HG03280 (cell line): ENCODE measurements around the gene GHRL.

ENCODE experiments used
- ATAC-seq: cut with Tn5 transposase; IDR thresholded peaks from one replicate; pipeline ENCODE4 v1.9.1; 2021; ENCODE audit warnings: mild to moderate bottlenecking, moderate library complexity; ENCODE audit not compliant: unreplicated experiment

Gene GHRL

DNA sequence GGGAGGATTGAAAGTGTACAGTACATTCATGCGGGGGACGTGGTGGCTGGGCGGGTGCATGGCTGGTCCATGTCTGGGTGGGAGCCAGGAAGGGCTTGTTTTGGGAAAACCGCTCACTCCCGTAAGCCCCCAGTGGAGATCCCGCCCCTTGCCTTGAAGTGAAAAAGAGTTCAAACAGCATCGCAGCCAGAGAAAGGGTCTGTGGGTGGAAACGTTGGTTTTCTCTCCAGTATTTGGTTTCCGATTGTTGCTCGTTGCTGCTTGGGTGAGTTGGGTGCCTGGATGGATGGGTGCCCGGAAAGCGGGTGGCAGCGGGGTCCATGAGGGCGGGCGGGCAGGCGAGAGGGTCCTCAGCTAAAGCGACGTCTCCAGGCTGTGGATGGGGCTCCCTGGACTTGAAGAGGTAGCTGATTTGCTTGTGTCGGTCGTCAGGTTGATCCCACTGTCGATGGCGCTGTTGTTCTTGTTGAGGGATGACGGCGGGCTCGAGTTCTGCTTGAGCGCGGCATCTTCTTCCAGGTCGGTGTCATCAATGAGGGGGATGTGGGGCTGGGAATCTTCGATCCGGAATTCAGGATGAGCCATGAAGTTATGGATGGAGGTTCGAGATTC, 35.8 kb upstream of the GHRL start:
- ATAC-seq = no peak

DNA sequence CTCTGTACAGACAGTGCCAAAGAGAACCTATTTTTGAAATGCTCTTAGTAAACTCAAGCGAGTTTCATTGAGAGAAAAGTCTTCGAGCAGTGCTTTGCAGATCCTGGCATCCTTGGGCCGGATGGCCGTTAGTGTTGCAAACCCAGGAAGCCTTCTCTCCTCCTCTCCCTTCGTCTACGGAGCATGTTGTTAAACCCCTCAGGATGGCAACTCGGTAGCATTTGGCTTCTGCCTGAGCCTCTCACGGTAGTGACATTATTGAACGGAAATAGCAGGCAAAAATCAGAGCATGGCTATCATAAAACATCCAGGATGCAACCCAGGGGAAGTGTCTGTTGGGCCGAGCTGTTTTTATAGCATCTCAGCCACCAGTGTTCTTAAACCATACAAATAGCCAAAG, 34.8 kb upstream of the GHRL start:
- no peak for ATAC-seq

DNA sequence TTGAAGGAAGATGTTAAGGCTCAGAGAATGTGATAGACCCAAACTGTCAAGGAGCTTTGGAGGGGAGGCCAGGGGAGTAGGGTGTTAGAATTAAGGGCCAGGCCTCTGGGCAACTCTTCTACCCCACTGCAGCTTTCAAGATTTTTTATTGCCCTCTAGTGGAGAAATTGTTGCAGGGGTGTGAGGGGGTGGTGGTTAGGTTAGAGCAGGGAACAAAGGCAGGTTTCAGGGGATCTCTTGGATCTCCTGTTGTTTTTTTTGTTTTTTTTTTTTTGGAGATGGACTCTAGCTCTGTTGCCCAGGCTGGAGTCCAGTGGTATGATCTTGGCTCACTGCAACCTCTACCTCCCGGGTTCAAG, 29.6 kb upstream of the GHRL start:
- no peak for ATAC-seq

DNA sequence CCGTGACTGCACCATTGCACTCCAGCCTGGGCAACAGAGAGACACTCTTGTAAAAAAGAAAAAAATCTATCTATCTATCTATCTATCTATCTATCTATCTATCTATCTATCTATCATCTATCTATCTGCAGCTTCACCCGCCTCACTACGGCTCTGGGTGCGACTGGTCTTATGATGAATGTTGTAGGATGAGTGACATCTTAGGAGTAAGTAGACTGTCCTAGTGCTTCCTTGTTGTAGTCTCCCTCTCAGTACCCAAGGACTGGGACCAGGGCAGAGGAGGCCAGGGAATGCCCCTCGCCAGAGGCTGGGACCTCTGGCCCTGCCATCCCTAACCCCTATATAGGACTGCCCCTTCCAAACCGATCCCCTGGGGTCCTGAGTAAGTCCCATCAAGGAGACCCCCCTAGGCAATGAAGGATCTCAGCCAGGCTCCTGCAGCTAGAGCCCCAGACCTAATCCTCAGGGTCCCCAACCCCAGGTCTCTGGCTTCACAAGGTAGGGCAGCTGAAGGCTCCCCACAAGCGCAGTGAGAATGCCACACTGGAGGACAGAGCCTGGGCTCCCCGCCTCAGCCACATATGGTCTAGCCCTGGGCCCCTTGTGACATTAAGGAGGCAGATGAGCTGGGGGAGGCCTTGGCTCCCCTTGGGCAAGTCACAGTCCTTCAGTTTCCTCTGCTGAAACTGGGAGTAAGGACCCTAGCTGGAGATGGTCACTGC, 29.0 kb upstream of the GHRL start:
- no peak for ATAC-seq

DNA sequence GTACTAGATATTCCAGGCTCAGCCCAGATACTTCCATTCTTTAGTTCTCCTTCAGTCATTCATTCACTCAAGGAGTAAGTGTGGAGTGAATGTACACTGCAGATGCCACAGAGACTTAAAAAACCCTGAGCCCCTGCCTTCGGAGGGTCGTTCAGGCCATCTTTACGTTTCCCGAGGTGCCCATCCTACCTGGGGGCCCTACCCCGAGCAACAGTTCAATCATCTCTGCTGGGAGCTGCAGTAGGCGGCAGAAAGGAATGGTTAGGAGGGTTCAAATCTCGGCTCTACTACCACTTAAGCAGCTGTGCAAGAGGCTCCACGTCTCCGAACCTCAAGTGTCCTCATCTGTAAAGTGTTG, 27.6 kb upstream of the GHRL start:
- ATAC-seq = no peak

DNA sequence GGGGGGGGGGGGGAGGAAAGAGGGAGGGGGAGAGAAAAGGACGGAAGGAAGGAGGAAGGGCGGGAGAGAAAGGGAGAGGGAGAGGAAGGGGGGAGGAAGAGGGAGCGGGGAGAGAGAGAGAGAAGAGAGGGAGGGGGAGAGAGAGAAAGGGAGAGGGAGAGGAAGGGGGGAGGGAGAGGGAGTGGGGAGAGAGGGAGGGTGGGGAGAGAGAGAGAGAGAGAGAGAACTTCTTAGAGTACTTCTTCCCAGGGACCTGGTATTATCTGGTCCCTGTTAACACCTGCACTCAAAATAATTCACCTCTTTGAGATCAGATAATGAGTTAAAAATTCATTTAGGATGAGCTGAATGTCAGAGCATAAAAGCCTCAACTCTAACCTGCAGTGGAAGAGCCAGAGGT, 27.1 kb upstream of the GHRL start:
- no peak for ATAC-seq

DNA sequence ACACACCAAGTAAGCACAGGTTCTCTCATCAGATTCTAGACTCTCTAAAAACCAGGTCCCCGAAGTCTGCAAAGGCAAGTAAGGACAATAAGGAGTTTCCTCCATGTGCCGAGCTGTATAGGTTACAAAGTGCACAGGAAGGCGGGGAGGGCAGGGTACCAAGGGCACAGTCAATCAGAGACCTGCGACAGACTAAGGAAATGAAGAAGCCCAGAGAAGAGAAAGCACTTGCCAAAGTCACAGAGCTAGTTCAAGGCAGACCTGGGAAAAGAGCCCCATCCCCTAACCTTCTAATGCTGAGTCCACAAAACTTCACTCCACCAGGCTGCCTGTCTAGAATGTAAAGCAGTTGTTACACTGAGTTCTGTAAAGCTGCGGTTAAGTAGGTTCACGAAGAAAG, 26.5 kb upstream of the GHRL start:
- ATAC-seq = no peak

DNA sequence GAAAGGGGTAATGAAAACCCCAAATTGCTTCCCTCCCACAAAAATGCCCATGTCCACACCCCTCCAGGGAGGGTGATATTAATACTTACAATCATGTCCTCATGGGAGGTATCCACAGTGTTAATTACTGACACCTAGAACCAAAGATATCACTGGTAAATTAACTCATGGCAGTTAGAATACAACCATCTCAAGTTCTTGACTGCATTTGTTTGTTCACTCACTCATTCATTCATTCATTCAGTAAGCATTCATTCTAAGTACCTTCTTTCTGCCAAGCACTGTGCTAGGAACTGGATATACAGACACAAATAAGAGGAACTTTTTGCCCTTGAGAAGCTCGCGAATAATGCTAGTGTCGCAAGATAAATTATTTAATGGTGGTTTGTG, 25.2 kb upstream of the GHRL start:
- no peak for ATAC-seq

DNA sequence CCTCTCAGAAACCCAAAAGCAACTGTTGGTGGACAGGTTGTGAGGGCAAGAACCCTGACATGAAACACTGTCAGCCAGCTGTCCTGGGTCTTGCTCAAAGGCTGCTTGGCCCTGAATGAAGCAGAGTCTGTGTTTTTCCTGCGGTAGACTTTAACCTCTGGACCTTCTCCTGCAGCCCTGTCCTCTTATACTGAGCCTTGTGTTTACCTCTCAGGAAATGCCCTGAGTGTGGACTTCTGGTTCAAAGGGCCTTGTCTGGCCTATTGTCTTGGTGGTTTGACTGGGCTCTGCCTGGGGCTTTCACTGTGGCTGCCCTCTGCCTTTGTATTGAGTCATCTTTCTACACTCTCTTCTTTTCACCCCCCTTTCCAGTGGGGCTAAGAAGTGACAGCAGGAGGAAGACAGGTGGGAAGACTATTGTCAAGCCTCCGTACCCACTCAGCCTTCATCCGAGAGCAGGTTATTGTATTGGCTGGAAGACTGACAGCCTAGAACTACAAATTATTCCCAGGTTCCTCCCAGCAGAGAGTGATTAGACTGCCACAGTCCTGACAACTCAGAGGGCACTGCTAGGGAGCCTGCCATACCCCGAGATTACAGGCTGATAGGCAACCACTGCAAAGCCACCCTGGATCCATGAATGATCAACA, 24.7 kb upstream of the GHRL start:
- ATAC-seq = no peak

DNA sequence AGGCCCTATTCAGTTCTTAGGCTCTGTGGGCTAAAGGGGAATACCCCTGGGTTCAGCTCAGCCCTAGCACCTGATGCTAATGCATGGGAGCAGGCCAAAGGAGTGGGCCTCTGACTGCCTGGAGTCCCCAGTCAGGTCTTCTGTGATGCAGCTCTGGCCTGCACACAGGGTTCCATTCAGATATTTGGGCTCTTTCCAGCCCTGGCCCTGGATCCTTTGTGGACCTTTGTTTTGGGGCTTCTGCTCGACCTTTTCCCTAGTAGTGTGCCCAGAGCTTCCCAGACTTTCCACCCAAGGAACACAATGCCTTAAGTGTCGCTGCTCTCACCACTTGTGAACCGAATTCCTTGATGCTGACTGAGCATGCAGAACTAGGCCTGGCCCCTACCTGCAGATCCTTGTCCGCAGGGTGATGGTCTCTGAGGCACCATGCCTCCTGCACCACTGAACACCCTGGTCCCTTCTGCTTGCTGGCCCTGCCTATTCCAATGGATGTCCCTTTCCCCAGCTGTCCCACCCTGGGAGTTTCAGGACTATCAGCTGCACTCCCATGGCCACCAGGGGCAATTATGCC, 23.1 kb upstream of the GHRL start:
- no peak for ATAC-seq

DNA sequence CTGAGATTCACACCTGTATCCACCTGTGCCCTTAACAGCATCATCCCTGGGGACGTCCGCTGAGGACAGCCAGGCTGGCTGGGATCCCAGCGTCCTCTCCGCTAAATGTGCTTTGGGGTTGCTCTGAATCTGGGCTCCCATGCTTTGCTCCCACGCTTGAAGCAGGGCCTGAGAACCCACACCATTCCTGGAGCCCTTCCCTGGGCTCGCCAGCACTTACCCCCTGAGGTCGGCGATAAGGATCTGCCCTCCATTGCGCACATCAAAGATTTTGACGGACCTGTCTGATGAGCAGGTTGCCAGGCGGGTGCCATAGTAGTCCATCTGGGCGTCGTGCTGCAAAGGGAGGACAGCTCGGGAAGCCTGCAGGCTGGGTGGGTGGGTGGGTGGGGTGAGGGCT, 22.4 kb upstream of the GHRL start:
- ATAC-seq = no peak

DNA sequence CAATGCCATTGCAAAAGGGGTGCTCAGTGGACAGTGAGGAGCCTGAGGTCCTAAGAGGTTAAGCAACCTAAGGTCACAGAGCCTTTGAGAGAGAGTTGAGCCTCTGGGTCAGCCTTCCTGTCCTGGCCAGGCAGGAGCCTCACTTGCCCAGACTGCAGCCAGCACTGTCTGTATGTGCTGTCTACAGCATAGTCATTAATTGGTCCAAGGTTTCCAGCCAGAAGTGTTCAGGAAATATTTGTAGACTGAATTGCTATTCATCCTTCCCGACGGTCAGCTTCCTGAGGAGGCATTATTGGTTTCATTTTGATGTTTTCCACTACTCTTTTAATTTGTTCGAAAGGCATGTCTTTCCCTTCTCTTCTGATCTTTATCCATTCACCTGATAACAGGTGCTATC, 20.1 kb upstream of the GHRL start:
- ATAC-seq = no peak

DNA sequence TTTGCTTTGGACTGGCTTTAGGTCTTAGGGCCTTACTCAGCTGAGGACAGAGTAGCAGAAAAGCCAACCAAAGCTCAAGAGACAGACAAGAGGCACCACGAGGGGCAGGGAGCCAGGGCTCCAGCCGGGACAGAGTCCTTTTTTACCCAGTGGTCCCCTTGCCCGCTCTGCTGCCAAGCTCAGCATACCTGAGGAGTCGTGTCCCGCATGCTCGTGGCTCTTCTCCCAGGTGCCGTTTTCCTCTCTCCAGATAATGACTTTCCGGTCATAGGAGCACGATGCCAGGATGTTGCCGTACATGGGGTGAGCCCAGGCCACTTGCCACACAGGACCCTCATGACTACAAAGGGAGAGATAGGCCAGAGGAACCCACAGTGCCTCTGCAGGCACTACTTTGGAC, 19.6 kb upstream of the GHRL start:
- no peak for ATAC-seq

DNA sequence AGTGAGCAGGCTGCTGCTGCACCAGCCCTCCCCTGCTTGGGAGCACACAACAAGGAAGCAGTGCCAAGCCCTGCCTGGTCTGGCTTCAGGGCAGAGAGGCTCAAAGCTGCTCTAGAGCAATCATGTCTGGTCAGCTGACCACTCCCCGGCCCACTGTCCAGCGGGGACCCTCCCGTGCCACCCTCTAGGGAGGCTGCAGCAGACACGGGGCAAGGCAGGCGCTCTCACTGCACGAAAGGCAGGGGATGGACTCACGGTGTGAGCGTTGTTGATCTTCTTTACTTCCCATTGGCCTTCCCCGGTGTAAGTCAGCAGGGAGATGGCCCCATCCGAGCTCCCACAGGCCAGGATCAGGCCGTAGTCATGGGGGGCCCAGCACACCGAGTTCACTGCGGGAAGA, 19.0 kb upstream of the GHRL start:
- no peak for ATAC-seq

DNA sequence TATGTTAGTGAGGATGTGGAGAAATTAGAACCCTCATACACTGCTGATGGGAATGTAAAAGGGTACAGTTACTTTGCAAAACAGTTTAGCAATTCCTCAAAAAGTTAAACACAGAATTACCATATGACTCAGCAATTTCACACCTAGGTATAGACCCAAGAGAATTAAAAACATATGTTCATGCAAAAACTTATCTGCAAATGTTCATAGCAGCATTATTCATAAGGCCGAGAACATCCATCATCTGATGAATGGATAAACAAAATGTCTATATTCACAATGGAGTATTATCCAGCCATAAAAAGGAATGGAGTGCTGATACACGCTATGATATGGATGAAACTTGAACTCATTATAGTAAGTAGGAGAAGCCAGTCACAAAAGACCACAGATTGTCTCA, 17.8 kb upstream of the GHRL start:
- ATAC-seq = no peak

DNA sequence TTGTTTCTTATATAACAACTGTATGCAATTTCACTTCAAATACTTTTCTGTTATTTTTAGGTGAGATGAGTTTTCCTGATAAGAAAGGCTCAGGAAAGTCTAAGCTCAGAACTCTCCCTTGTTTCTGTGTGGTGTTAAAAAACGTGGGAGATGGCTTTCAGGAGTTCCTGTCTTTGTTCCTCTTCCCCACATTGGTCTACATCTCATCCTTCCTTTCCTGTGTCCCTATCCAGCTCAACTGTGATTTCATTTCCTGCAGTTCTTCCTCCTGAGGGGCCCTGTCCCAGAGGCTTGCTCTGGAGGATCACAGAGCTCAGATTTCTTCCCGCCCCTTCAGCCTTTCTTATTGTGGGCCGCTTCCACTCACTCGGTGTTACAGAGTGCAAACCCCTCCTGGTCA, 17.0 kb upstream of the GHRL start:
- ATAC-seq = no peak

DNA sequence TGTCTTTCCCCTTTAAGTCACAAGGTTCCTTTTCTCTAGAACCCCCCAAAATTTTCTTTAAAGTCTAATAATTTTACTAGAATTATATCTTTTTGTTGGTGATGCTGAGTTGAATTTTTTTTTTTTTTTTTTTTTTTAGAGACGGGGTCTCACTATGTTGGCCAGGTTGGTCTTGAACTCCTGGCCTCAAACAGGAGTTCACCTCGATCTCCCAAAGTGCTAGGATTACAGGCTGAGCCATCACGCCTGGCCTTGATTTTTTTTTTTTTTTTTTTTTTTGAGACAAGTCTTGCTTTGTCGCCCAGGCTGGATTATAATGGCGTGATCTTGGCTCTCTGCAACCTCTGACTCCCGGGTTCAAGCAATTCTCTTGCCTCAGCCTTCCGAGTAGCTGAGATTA, 15.9 kb upstream of the GHRL start:
- no peak for ATAC-seq

DNA sequence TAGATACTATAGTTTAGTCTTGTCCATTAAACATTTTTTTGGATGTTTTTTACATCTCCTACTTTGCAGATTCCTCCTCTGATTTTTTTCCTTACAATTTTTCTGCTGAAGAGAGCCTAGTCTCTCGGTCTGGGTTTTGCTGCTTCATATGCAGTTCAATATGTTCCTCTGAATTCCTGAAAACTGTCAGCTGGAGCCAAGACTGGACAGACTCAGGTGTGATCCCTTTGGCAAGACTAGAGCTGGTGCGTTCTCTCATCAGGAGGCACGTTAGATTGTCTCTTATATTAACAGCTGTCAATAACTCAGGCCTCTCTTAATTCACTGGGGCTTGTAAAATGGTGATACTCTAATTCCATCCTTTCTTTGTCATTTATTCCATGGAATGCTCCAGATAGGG, 13.4 kb upstream of the GHRL start:
- ATAC-seq = no peak

DNA sequence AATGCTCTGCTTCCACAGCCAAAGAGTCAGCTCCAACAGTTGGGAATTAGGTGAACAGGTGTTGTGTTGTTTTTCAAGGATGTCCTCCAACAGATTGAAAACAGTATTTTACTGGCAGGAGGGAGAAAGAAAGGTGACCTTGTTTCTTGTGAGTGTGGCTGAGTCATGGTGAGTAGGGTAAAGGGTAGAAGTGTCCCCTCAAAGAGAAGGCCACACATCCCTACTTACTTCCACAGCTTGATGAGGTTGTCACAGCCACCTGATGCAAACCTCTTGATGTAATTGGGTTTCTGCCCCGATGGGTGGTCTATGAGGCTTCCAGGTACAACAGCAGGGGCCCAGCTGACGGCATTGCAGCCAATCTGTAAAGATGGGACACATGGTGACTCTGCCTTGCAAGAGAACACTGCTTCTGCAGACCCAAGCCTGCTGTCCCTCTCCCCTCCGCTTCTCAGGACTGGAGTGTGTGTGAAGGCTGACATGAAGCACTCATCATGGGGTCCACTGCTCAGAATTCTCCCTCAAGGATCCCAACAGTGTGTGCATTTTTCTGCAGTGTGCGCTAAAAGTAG, 12.7 kb upstream of the GHRL start:
- no peak for ATAC-seq

DNA sequence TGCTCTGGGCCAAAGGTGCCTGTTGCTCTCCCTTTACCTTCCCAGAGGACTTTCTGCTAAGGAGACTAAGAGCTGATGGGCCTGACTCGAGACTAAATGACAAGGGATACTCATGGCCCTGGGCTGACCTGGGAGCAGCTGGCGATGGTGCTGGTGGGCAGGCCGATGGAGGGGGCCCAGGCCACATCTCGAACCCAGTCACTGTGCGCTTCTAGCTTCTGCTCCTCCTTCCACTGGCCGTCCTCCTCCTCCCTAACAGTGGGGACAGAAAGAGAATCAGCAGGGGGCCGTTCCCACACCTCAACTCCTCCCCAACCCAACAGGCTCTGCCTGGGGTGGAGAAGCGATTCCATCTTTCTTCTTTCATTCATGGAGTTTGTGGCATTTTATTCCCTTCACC, 12.2 kb upstream of the GHRL start:
- ATAC-seq = no peak

DNA sequence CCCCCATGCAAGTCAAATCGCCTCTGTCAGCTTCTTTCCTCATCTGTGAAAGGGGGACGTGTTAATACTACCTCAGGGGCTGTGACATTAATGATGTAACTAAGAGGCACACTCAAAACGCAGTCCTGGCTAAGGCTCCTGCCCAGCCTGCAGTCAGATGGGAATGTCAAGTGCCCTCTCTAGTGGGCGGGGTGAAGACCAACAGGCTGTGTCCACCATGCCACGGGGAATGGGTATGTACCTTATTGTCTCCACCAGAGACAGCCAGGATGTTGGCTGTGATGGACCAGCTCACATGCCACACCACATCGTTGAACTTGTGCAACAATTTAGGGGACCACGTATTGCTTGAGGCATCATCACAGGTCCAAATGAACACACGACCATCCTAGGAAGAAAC, 11.0 kb upstream of the GHRL start:
- no peak for ATAC-seq

DNA sequence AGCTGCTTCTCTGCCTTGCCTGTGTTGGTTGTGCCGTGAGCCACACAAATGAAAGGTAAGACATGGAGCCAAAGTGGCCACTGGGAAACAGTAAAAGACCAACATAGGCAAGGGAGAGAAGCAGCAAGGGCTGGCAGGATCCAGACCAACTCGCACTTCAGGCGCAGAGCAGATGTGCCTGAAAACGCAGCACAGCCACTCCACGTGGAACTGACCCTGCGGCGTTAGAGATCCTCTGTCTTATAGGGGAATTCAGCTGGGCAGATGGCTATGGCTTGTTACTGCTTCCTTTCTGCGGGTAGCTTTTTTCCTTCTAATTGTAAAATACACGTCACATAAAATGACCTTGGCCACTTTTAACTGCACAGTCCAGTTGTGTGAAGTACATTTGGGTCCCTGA, 10.4 kb upstream of the GHRL start:
- no peak for ATAC-seq
